Chondrocyte (in vitro differentiated cells): ENCODE results near the gene EPB41L1. TPM values are rescaled to one million over a fixed set of nuclear protein-coding genes. Genes with fewer than 3 reads are reported as not detected.

Experiments
- DNase-seq: peaks from one replicate; pipeline ENCODE4 v3.0.0; 2021; ENCODE audit warnings: mixed read lengths, low spot score
- H3K27ac Mint-ChIP-seq: one replicate; pipeline ENCODE4 v1.8.0; 2021; ENCODE audit warnings: mild to moderate bottlenecking, moderate library complexity, mixed read lengths; ENCODE audit not compliant: unreplicated experiment
- H3K27me3 Mint-ChIP-seq: 2 replicates; pipeline ENCODE4 v1.8.0; 2021; ENCODE audit warnings: low read depth, mixed read lengths
- H3K36me3 Mint-ChIP-seq: 2 replicates; pipeline ENCODE4 v1.8.0; 2021; ENCODE audit warnings: low read depth, mixed read lengths
- H3K4me1 Mint-ChIP-seq: 2 replicates; pipeline ENCODE4 v1.8.0; 2021; ENCODE audit warnings: low read depth, mild to moderate bottlenecking, mixed read lengths
- H3K4me3 Mint-ChIP-seq: one replicate; pipeline ENCODE4 v1.8.0; 2021; ENCODE audit warnings: mild to moderate bottlenecking, moderate library complexity, mixed read lengths; ENCODE audit not compliant: unreplicated experiment
- H3K9me3 Mint-ChIP-seq: 2 replicates; pipeline ENCODE4 v1.8.0; 2021; ENCODE audit warnings: low read depth, mixed read lengths
- CTCF ChIP-seq: fragments of 200-600 bp; sonication (generic); IDR thresholded peaks from 2 replicates; pipeline ENCODE4 v1.5.0; 2021; ENCODE audit warnings: antibody characterized with exemption, mild to moderate bottlenecking, moderate library complexity
- total RNA-seq: library from RNA; stranded (reverse); gene quantifications from 3 replicates; pipeline ENCODE4 v1.2.1, GENCODE V29; 2021

The EPB41L1 gene
- total RNA-seq, 1 donor from 2014 or later = 42.1 TPM

GRCh38 chr20:36219671-36220220 lies 65.2 kb downstream of the EPB41L1 start:
- Mint-ChIP-seq H3K4me3 (no peak overlapping the region), H3K27ac (no peak overlapping the region), H3K4me1 (no peaks in the 10 kb centered on the region), H3K9me3 (no peaks in the 10 kb centered on the region), H3K27me3 (no peaks in the 10 kb centered on the region), H3K36me3 (peaks cover 10% of the 10 kb centered on the region)
- no peak for DNase-seq
- no peak for TF ChIP-seq CTCF

- H3K27ac Mint-ChIP-seq = no peak overlapping the region
- no peaks in the 10 kb centered on the region for H3K27me3 Mint-ChIP-seq
- H3K4me1 Mint-ChIP-seq = no peaks in the 10 kb centered on the region
- DNase-seq = no peak
- TF ChIP-seq CTCF = no peak
- H3K36me3 Mint-ChIP-seq = peaks cover 12% of the 10 kb centered on the region
- no peak overlapping the region for H3K4me3 Mint-ChIP-seq
- no peaks in the 10 kb centered on the region for H3K9me3 Mint-ChIP-seq
Measured at GRCh38 chr20:36225666-36226065, 71.1 kb downstream of the EPB41L1 start.

GRCh38 chr20:36228770-36229169 lies 74.2 kb downstream of the EPB41L1 start:
- no peak for TF ChIP-seq CTCF
- H3K9me3 Mint-ChIP-seq = no peaks in the 10 kb centered on the region
- H3K27me3 Mint-ChIP-seq = no peaks in the 10 kb centered on the region
- H3K27ac Mint-ChIP-seq = no peak overlapping the region
- no peak for DNase-seq
- H3K36me3 Mint-ChIP-seq = peaks cover 10% of the 10 kb centered on the region
- H3K4me3 Mint-ChIP-seq = no peak overlapping the region
- no peaks in the 10 kb centered on the region for H3K4me1 Mint-ChIP-seq

- DNase-seq = no peak
- Mint-ChIP-seq H3K4me3 (no peak overlapping the region), H3K9me3 (no peaks in the 10 kb centered on the region), H3K27me3 (no peaks in the 10 kb centered on the region), H3K27ac (no peak overlapping the region), H3K36me3 (peaks cover 10% of the 10 kb centered on the region), H3K4me1 (no peaks in the 10 kb centered on the region)
- TF ChIP-seq CTCF = no peak
Measured at GRCh38 chr20:36230019-36230418, 75.5 kb downstream of the EPB41L1 start.

- Mint-ChIP-seq H3K9me3 (no peaks in the 10 kb centered on the region), H3K27ac (no peak overlapping the region), H3K27me3 (no peaks in the 10 kb centered on the region), H3K36me3 (peaks cover 6% of the 10 kb centered on the region), H3K4me1 (peaks cover 6% of the 10 kb centered on the region), H3K4me3 (no peak overlapping the region)
- DNase-seq = no peak
- no peak for TF ChIP-seq CTCF
Measured at GRCh38 chr20:36231331-36231730, 76.8 kb downstream of the EPB41L1 start.
